NCI-H2227 treated with DMSO at 0.1 percent for 48 hours (cell line): ENCODE results near the gene TIMMDC1.
A peak's percentile ranks its signal among the peaks of the same experiment; 100 is the strongest.

Experiments used
- DNase-seq: peaks from one replicate; lab custom pipeline; 2025; lab: John Stamatoyannopoulos, UW

TIMMDC1 gene

GRCh38 chr3:119498186-119499011, at the start of gene TIMMDC1:
Gene TIMMDC1, plus strand, starts transcription at chr3:119498547. Its CDS starts 187 bp downstream, at chr3:119498734.
- DNase-seq: peak; percentile 92

DNA sequence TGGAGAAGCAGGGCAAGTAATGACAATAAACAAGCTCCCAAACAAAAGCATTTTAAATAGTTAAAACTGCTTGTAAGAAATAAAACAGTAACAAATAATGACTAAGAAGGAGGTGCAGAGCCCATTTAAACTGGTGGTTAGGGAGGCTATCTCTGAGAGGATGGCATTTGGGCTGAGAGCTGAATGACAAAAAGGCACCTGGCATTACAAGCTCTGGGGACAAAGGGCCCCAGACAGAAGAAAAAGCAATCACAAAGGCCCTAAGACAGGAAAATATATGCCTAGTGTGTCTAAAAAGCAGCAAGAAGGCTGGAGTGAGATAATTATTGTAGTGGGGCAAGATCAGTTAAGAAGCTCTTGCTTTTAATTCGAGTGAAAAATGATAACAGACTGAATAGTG, 44.5 kb upstream of the TIMMDC1 start:
- no peak for DNase-seq

DNA sequence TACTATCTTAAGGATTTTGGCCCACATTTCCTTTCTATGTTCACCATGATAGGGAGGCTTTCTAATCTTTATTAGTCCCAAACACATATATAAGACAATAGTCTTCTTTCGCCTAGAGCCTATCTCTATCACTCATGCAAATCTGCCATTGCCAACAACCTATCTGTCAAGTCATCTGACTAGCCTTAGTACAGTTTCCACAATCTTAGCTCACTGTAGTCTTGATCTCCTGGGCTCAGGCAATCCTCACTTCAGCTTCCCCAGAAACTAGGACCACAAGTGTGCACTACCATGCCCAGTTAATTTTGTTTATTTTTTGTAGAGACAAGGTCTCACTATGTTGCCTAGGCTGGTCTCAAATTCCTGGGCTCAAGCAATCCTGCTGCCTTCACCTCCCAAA, 41.9 kb upstream of the TIMMDC1 start:
- no peak for DNase-seq

DNA sequence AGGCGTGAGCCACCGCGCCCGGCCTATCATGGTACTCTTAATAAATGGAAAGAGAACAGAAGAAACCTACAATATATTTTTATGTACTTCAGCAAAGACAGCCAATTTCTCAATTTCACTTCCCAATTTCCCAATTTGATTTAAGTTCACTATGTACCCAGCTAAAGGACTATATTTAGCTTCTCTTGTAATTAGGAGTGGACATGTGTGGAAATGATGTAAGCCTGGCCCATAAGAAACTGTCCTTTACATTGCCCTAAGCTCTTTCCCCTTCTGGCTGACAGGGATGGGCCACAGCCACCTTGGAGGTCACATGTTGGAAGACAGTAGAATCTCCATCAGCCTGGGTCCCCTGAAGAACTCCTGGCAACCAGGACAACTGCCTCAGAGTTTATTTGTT, 41.1 kb upstream of the TIMMDC1 start:
- DNase-seq: no peak

GRCh38 chr3:119463171-119464169, 34.9 kb upstream of the TIMMDC1 start, which contains the start of gene TMEM39A:
Gene TMEM39A, minus strand, starts transcription at chr3:119463615. Its CDS starts 1,541 bp downstream, at chr3:119462074.
- peak; percentile 96 for DNase-seq

GRCh38 chr3:119468041-119468440, 30.3 kb upstream of the TIMMDC1 start:
- DNase-seq: no peak

DNA sequence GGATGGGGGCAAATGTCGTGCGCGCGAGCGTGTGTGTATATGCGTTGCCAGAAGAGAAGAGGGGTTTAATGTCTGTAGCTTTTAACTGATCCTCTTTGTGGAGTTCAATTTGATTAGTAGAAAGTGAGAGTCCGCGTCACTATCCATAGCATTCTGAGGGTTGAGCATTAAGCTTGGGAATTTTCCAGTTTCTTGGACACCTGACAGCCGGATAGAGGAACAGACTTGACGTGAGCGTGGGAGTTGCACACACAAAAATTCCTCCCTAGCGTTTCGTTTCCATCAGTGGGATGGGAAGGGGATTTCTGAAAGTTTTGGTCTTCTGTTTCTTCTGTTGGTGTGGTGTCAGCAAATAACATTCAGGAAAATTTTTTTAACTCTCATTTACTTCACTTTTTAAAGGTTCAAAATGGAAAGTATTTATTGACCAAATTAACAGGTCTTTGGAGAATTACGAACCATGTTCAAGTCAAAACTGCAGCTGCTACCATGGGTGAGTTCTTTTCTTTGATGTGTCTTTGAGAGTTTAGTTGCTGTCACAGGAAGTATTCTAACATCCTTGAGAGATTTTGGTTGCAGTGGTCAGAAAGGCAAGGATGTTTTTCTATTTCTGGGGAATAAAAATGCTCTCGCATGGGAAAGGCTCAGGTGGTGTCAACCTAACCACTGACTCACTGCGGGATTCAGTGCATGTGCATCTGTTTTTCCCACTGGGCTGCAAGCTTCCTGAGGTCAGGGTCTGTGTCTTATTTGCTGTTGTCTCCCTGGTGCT, 28.7 kb upstream of the TIMMDC1 start:
- DNase-seq: no peak

DNA sequence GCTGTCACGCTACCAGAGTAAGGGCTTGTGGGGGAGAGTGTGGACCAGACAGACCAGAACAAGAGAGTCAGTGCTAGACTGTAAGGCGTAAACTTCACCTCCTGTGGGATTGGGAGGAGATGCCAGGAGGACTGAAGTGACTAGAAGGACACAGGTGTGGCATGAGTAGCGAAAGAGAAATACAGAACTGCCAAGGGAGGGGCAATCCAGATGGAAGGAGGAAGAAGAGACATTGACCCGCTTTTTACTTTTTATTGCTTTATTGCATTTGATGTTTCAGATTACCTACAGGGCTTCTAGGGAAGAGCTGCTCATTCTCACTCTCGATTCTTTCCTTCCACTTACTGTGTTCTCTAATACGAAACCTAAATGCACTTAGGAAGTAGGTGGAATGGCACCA, 27.5 kb upstream of the TIMMDC1 start:
- DNase-seq: no peak

GRCh38 chr3:119481079-119481478, 17.3 kb upstream of the TIMMDC1 start:
- no peak for DNase-seq

DNA sequence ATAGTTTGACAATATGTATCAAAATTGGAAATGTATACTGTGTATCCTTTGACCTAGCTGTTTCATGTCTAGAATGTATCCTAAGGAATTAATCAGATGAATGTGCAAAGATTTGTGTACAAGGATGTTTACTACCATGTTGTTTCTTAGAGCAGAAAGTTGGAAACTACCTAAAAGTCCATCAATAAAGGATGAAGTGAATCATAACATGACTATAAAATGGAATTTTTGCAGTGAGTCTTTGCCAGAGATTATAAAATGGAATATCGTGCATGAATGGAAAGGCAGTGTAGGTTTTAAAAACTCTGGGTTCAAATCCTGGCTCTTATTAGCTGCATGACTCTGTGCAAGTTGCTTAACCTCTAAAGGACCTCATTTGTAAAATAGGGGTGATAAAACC, 15.2 kb upstream of the TIMMDC1 start:
- DNase-seq: no peak

DNA sequence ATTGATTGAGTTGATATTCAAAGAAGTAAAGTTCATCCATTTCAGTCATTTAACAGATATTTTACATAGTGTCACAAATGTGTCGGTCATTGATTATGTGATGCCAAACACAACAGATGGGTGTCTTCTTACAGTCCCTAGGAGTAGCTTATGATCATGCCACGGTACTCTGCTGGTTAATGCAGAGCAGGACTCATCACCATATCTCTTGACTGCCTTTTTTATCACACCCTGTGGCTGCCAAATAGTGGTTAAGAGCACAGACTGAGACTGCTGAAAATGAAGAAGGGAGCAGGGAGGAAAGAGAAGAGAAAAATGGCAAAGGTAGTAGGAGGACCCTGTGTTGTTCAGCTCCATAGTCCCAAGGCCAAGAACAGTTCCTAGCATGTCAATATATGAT, 12.8 kb upstream of the TIMMDC1 start:
- no peak for DNase-seq

- DNase-seq: no peak
Measured at GRCh38 chr3:119490153-119490552, 8.2 kb upstream of the TIMMDC1 start.

DNA sequence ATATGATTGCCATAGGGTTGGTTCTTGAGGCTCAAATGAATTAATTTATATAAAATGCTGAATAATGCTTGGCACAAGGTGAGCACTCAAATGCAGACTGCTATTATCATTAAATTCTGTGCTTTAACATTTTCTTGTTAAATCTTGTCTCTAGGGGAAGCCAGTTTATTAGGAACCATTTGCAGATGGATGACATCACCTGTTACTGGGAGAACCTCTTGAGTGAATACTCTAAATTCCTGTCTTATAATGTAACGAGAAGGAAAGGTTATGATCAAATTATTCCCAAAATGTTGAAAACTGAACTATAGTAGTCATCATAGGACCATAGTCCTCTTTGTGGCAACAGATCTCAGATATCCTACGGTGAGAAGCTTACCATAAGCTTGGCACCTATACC, 6.2 kb upstream of the TIMMDC1 start:
- no peak for DNase-seq

- no peak for DNase-seq
Measured at GRCh38 chr3:119492810-119493209, 5.5 kb upstream of the TIMMDC1 start.

- no peak for DNase-seq
Measured at GRCh38 chr3:119494597-119494996, 3.8 kb upstream of the TIMMDC1 start.

GRCh38 chr3:119497820-119498185, 544 bp upstream of the TIMMDC1 start:
- peak; percentile 18 for DNase-seq

GRCh38 chr3:119500265-119500664, 1.9 kb downstream of the TIMMDC1 start:
- no peak for DNase-seq

DNA sequence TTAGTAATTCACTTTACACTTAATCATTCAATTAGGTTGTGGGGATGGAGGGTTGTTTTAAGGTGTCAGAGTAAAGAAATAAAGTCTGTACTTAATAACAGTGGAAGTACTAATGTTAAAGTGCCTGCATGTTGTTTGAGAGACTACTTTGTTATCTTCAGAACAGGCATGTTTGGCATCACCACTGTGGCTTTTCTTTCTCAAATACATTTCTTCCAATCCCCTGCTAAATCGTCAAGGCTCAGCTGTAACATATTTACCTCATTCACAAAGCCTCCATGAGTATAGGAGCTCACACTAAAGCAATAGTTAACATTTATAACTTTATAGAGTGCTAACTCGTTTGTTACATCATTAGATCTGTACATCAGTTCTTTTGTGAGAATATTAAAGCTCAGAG, 2.6 kb downstream of the TIMMDC1 start:
- no peak for DNase-seq

- DNase-seq: no peak
Measured at GRCh38 chr3:119506631-119507030, 8.3 kb downstream of the TIMMDC1 start.

GRCh38 chr3:119507404-119507803, 9.1 kb downstream of the TIMMDC1 start:
- DNase-seq: no peak

DNA sequence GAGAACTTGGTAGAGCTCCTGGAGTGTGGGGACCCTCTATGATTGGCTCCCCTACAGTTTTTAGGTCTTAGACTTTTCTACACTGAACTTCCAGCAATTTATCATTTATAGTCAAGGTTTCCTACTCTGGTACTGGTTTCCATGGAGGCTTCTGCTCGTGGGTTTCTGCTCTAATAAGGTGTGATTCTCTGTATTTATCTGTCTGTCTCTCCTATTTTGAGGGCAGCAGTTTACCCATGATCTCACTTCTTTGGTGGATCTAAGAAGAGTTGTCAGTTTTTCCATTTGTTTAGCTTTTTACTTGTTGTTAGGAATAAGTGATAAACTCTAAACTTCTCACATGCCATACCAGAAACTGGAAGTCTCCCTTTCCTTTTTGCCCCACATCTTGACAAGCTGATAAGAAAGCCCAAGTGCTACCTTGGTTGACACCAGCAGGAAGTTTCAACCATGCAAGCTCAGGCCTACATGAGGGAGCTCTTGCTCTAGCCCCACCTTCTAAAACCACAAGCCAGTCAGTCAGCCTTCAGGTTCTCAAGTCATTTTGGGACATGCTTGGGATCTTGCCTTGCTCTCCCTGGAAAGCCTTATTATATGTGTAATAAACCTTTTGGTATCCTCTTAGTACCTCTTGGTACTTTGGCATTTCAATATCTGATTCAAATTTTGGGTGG, 10.0 kb downstream of the TIMMDC1 start:
- DNase-seq: no peak
